ENCODE measurements around the gene INPP5D. TPM values are rescaled to one million over a fixed set of nuclear protein-coding genes. Genes with fewer than 3 reads are reported as not detected.
A peak's percentile ranks its signal among the peaks of the same experiment; 100 is the strongest.
"Not testable (repeated sequence)": the region's sequence is repeated elsewhere in the genome, so short reads cannot be mapped to it uniquely, and the experiment has no call there.

The INPP5D gene
- total RNA-seq, 2 donors from 2014 or later = 7.2 to 9.3 TPM

- intact Hi-C loops (cut with DNase I) = no loop called here
- DNase-seq = peak; percentile 70
- ATAC-seq = peak; percentile 80 to 85
These were observed 24.3 kb downstream of the INPP5D start for GRCh38 chr2:233084488-233084887.

- intact Hi-C loops (cut with DNase I) = no loop called here
- DNase-seq (no peak), ATAC-seq (no peak)
These were observed 25.1 kb downstream of the INPP5D start for GRCh38 chr2:233085037-233085838.

GRCh38 chr2:233085839-233086150, 25.7 kb downstream of the INPP5D start:
- DNase-seq = no peak
- intact Hi-C loops (cut with DNase I) = no loop called here
- no peak for ATAC-seq

GRCh38 chr2:233087713-233088112, 27.6 kb downstream of the INPP5D start:
- no peak for DNase-seq
- ATAC-seq = no peak
- intact Hi-C loops (cut with DNase I) = no loop called here

- ATAC-seq (no peak), DNase-seq (no peak)
- intact Hi-C loops (cut with DNase I) = no loop called here
These were observed 28.8 kb downstream of the INPP5D start for GRCh38 chr2:233088972-233089345.

- intact Hi-C loops (cut with DNase I) = no loop called here
- DNase-seq (no peak), ATAC-seq (no peak)
These were observed 29.7 kb downstream of the INPP5D start for GRCh38 chr2:233089851-233090250.

GRCh38 chr2:233090879-233091278, 30.7 kb downstream of the INPP5D start:
- DNase-seq (no peak), ATAC-seq (no peak)
- intact Hi-C loops (cut with DNase I) = no loop called here

GRCh38 chr2:233091595-233092375, 31.6 kb downstream of the INPP5D start:
- DNase-seq = no peak
- intact Hi-C loops (cut with DNase I) = no loop called here

GRCh38 chr2:233092432-233093165, 32.5 kb downstream of the INPP5D start:
- DNase-seq (no peak), ATAC-seq (no peak)
- intact Hi-C loops (cut with DNase I) = no loop called here

More at GRCh38 chr2:233091595-233092375, 31.6 kb downstream of the INPP5D start:
- peak in 1 of 2 donors; percentile 38 for ATAC-seq

- DNase-seq (no peak), ATAC-seq (no peak)
- intact Hi-C loops (cut with DNase I) = no loop called here
These were observed 33.0 kb downstream of the INPP5D start for GRCh38 chr2:233093166-233093448.

- DNase-seq (no peak), ATAC-seq (no peak)
- intact Hi-C loops (cut with DNase I) = no loop called here
These were observed 33.6 kb downstream of the INPP5D start for GRCh38 chr2:233093721-233094120.

GRCh38 chr2:233094614-233095013, 34.5 kb downstream of the INPP5D start:
- no peak for ATAC-seq
- intact Hi-C loops (cut with DNase I) = no loop called here
- DNase-seq = no peak

GRCh38 chr2:233096006-233096405, 35.9 kb downstream of the INPP5D start:
- ATAC-seq (no peak), DNase-seq (no peak)
- intact Hi-C loops (cut with DNase I) = no loop called here

GRCh38 chr2:233098618-233099017, 38.5 kb downstream of the INPP5D start:
- ATAC-seq = peak in 1 of 2 donors; percentile 26
- peak; percentile 35 for DNase-seq
- intact Hi-C loops (cut with DNase I) = loop anchor here in 1 of 2 donors (1.0 kb wide), 1 partner anchor 153 kb away; the partner anchor contains the start of gene ATG16L1

GRCh38 chr2:233099820-233100191, 39.7 kb downstream of the INPP5D start:
- DNase-seq; intact Hi-C loops (cut with DNase I); ATAC-seq: not testable (repeated sequence)

GRCh38 chr2:233100192-233100998, 40.3 kb downstream of the INPP5D start:
- DNase-seq = no peak
- ATAC-seq = no peak
- intact Hi-C loops (cut with DNase I) = no loop called here

- ATAC-seq (no peak), DNase-seq (no peak)
- intact Hi-C loops (cut with DNase I) = no loop called here
These were observed 41.0 kb downstream of the INPP5D start for GRCh38 chr2:233101141-233101540.

GRCh38 chr2:233101816-233102215, 41.7 kb downstream of the INPP5D start:
- ATAC-seq (no peak), DNase-seq (no peak)
- intact Hi-C loops (cut with DNase I) = no loop called here

GRCh38 chr2:233105156-233105895, 45.2 kb downstream of the INPP5D start:
- ATAC-seq = no peak
- intact Hi-C loops (cut with DNase I) = no loop called here
- no peak for DNase-seq

Measured in left cardiac atrium (tissue), 4 donors.